ENCODE measurements around the gene FHL3.

The FHL3 gene, protein sequence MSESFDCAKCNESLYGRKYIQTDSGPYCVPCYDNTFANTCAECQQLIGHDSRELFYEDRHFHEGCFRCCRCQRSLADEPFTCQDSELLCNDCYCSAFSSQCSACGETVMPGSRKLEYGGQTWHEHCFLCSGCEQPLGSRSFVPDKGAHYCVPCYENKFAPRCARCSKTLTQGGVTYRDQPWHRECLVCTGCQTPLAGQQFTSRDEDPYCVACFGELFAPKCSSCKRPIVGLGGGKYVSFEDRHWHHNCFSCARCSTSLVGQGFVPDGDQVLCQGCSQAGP

DNA sequence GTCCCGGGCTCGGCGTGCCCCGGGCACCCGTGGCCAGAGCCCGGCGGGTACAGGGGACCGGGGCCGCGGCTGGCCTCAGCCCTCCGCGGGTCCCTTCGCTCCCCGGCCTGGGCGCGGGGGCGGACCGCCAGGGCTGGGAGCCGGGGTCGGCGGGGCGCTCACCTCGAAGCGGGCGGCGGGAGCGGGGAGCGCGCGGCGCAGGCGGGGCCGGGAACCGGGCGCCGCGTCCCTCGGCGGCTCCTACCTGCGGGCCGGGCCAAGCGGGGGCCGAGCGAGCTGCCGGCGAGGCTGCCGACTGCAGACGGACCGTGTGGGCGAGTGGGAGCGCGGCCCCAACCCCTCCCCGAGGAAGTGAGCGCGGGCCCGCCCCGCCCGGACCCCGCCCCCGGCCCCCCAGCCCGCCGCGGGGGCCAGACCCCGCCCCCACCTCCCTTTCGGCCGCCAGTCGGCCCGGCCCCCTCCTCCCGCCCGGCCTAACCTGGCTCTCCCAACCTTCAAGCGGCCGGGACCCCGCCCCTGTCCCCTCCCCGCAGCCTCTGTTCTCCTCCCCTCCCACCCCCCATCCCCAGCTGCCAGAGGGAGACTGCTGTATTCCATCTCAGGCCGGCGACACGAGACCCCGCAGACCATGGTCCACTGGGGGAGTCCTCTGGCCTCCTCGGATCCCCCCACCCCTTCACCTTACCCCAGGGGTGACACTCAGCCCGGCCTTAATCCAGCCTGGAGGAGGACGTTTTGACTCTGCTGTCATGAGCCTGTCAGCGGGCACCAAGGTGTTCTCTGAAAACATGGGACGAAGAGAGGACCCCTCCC is at the start of gene FHL3:
TSS of gene FHL3 (minus strand) at position 320 of the 813 bp plus-strand sequence. CDS start 6,102 bp downstream, outside the sequence.
- Histone ChIP-seq H3K27ac (peak within 1 kb of the TSS; percentile 80 to 97), H3K4me3 (peak within 1 kb of the TSS; percentile 98)
- no peak for DNase-seq (ENCODE audit: low spot score)
- TF ChIP-seq, protein P1, sequence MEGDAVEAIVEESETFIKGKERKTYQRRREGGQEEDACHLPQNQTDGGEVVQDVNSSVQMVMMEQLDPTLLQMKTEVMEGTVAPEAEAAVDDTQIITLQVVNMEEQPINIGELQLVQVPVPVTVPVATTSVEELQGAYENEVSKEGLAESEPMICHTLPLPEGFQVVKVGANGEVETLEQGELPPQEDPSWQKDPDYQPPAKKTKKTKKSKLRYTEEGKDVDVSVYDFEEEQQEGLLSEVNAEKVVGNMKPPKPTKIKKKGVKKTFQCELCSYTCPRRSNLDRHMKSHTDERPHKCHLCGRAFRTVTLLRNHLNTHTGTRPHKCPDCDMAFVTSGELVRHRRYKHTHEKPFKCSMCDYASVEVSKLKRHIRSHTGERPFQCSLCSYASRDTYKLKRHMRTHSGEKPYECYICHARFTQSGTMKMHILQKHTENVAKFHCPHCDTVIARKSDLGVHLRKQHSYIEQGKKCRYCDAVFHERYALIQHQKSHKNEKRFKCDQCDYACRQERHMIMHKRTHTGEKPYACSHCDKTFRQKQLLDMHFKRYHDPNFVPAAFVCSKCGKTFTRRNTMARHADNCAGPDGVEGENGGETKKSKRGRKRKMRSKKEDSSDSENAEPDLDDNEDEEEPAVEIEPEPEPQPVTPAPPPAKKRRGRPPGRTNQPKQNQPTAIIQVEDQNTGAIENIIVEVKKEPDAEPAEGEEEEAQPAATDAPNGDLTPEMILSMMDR (IDR thresholded peaks at IDR 0.05) = no peak

GRCh38 chr1:38053416-38054091 is 48.2 kb upstream of the FHL3 start:
- TF ChIP-seq, protein P1 (IDR thresholded peaks at IDR 0.05) = no peak

DNA sequence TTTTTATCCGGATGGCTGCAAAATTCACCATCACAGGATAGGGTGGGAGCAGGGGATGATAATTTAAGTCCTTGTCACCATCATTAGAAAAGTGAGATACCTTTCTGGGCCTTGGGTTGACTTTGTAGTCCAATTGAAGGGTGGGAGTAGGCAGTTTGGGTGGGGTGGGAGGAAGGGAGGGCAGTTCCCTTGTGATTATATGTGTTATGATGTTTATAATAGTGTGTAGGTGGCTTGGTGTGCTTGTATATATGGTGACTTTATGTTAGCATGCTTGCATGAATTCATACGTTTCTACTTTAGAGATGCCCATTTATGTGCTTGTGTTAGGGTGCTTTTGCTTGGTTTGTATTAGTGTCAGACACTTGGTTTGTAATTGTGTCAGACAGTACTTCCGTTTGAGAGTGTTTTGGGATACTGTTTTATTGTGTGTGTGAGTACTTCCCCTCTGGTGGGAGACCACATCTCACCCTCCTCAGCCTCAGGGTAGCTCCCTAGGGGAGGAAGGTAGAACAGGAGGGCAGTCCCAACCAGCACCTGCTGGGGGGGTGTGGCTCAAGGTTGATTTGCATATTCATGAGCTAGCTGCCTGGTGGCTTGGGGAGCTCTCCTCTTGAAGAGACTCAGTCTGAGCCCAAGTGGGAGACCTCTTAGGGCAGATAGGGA is 47.6 kb upstream of the FHL3 start:
- Histone ChIP-seq H3K4me3 (no peak overlapping the region), H3K27ac (no peak overlapping the region)
- no peak for DNase-seq (ENCODE audit: low spot score)
- TF ChIP-seq, protein P1 (IDR thresholded peaks at IDR 0.05) = no peak

More at GRCh38 chr1:38053416-38054091, 48.2 kb upstream of the FHL3 start:
- Histone ChIP-seq H3K4me3 (no peak overlapping the region), H3K27ac (no peak overlapping the region)
- no peak for DNase-seq (ENCODE audit: low spot score)

- Histone ChIP-seq H3K4me3 (no peak overlapping the region), H3K27ac (no peak overlapping the region)
- TF ChIP-seq, protein P1 (IDR thresholded peaks at IDR 0.05) = no peak
- DNase-seq (ENCODE audit: low spot score) = no peak
These were observed 45.8 kb upstream of the FHL3 start for GRCh38 chr1:38051079-38051543.

DNA sequence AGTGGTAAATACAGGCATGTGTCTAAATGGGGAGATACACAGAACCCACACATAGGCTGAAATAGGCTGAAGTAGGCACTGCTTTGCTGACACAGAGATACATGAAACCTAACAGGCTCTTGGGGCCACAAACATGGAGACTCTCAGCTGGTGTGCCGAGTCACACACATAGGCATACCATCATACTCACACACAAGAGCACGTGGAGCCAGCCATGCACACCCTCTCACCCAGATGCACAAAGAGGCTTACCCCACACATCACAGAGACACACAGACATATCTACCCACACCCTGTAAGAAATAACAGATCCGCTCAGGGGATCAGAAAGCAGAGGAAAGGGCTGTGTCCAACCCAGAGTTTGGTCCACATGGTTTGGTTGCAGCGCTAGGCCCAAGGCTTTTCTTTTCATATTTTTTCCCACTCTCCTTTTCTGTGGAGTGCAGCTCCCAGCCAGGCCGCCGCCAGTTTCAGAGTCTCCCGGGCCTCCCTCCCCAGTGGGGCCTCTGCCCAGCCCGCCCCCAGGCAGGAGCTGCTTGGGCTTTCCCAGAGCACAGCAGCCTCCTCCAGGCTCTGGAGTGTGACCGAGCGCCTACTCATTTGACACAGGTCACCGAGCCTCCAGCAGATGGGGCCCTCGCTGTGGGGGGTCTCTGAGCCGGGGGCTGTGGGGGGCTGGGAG is 45.2 kb upstream of the FHL3 start:
- no peak overlapping the region for H3K4me3 ChIP-seq
- DNase-seq (ENCODE audit: low spot score) = no peak
- TF ChIP-seq, protein P1 (IDR thresholded peaks at IDR 0.05) = no peak
- no peak overlapping the region for H3K27ac ChIP-seq

DNA sequence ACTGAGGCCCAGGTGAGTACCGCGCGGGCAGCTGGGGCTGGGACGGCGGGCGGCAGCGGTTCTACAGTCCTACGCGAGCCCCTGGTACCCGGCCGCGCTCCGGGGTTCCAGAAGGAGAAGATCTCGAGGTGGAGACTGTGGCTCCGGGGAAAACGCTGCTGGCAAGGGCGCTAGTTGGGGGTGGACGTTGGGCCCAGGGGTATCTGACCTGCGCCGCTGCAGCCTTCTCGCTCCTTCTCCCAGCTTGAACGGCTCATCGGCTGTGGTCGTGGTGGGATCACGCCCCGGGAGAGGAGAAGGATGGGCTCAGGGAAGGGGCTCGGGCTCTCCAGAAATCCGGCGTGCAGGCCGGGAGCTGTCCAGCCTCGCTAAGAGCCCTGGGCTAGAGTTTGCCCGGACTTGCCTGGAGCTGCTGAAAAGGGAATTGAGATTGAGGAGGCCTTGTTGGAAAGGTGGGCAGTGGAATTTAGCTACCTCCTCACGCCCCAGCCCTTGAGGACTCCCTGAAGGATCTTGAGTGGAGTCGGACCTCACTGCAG is 42.4 kb upstream of the FHL3 start:
- Histone ChIP-seq H3K4me3 (peak overlapping the region; percentile 77), H3K27ac (peak overlapping the region in 1 of 2 donors; percentile 70)
- DNase-seq (ENCODE audit: low spot score) = no peak
- TF ChIP-seq, protein P1 (IDR thresholded peaks at IDR 0.05) = no peak
